ENCODE measurements around the gene HIVEP3.

Gene HIVEP3

DNA sequence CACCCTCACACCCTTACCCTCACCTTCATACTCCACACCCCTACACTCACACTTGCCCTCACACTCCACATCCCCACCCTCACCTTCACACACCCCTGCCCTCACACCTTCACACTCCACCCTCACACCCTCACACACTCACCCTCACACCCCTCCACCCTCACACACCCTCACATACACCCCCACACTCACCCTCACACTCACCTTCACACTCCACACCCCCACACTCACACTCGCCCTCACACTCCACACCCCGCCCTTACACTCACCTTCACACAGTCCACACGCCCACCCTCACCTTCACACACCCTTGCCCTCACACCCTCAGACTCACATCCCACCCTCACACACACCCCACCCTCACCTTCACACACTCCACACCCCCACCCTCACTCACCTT is 390.6 kb downstream of the HIVEP3 start:
- no peak overlapping the region for H3K4me3 ChIP-seq (ENCODE audit: low read depth, low read length)
- TF ChIP-seq, protein P1, sequence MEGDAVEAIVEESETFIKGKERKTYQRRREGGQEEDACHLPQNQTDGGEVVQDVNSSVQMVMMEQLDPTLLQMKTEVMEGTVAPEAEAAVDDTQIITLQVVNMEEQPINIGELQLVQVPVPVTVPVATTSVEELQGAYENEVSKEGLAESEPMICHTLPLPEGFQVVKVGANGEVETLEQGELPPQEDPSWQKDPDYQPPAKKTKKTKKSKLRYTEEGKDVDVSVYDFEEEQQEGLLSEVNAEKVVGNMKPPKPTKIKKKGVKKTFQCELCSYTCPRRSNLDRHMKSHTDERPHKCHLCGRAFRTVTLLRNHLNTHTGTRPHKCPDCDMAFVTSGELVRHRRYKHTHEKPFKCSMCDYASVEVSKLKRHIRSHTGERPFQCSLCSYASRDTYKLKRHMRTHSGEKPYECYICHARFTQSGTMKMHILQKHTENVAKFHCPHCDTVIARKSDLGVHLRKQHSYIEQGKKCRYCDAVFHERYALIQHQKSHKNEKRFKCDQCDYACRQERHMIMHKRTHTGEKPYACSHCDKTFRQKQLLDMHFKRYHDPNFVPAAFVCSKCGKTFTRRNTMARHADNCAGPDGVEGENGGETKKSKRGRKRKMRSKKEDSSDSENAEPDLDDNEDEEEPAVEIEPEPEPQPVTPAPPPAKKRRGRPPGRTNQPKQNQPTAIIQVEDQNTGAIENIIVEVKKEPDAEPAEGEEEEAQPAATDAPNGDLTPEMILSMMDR (IDR thresholded peaks at IDR 0.05; ENCODE audit: low read depth, low read length, missing control alignments) = no peak
- DNase-seq (ENCODE audit: low read depth) = no peak

DNA sequence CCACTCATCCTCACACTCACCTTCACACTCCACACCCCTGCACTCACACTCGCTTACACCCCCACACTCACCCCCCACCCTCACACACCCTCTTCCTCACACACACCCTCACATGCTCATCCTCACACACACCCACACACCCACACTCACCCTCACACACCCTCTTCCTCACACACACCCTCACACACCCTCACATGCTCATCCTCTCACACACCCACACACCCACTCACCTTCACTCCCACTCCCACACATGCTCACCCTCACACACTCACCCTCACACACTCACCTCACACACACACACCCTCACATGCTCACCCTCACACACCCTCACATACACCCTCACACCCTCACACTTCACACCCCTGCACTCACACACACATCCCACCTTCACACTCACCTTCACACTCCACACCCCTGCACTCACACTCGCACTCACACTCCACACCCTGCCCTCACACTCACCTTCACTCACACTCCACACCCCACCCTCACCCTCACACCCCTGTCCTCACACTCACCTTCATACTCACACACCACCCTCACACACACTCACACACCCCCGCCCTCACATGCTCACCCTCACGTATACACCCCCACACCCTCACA is 391.7 kb downstream of the HIVEP3 start:
- TF ChIP-seq, protein P1 (IDR thresholded peaks at IDR 0.05; ENCODE audit: low read depth, low read length, missing control alignments) = no peak
- no peak for DNase-seq (ENCODE audit: low read depth)
- no peak overlapping the region for H3K4me3 ChIP-seq (ENCODE audit: low read depth, low read length)

DNA sequence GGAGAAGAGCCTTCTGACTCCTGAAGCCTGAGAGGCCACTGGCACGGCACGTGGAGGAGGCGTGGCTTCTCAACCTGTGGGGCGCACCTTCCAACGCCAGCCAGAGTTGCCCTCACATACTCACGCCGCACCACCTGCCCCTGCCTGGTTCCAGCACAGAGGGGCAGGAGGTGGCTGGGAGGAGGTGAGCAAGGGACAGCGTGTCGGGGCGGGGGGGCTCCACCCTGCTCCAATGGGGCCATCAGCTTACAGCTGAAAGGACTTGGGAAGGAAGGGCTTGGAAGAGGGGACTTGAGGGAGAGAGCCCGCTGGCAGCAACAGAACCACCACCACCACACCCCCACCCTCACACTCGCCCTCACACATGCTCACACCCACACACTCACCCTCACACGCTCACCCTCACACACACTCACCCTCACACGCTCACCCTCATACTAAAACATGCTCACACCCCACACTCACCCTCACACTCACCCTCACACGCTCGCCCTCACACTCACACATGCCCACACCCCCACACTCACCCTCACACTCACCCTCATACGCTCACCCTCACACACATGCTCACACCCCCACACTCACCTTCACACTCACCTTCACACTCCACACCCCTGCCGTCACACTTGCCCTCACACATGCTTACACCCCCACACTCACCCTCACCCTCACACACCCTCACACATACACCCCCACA is 392.7 kb downstream of the HIVEP3 start:
- TF ChIP-seq, protein P1 (IDR thresholded peaks at IDR 0.05; ENCODE audit: low read depth, low read length, missing control alignments) = no peak
- no peak for DNase-seq (ENCODE audit: low read depth)
- H3K4me3 ChIP-seq (ENCODE audit: low read depth, low read length) = no peak overlapping the region

DNA sequence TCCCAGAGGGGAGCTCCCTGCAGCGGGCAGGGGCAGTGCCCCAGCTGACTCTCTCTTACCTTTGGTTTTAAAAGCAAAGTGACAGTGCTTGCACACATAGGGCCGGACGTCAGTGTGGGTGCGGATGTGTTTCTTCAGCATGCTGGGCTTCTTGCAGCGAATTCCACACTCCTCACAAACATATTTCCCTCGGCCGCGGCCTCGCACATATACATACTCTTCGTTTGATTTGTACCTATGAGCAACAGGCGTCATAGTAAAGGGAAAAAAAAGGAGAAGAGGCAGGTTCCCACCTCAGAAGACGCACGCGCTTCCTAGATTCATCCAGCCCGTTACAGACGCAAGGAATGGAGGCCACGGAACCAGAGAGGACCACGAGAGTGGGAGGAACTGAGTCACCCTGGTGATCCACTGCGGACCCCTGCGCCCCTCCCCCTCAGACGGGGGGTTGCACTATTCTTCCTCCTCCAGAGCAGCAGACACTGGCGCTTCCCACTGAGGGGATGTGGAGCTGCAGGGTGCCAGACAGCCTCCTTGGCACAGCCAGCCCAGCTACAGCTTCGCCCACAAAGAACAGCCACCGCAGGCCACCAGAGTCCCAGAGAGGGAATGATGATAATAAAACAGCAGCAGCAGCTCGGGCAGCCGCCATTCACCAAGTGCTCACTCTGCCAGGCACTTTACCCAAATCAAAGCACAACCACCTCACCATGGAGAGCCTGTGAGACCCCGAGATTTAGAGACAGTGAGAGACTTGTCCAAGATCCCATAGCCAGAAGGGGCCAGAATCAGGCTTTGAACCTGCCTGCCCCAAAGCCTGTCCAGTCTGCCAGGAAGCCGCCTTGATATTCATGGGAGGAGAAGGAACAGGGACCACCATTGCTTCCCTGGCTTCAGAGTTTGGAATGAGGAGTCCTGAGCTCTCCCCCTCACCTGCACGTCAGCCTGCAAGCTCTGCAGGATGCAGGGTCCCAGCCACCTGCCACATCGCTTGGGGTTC is 393.7 kb downstream of the HIVEP3 start:
- TF ChIP-seq, protein P1 (IDR thresholded peaks at IDR 0.05; ENCODE audit: low read depth, low read length, missing control alignments) = no peak
- H3K4me3 ChIP-seq (ENCODE audit: low read depth, low read length) = no peak overlapping the region
- no peak for DNase-seq (ENCODE audit: low read depth)

DNA sequence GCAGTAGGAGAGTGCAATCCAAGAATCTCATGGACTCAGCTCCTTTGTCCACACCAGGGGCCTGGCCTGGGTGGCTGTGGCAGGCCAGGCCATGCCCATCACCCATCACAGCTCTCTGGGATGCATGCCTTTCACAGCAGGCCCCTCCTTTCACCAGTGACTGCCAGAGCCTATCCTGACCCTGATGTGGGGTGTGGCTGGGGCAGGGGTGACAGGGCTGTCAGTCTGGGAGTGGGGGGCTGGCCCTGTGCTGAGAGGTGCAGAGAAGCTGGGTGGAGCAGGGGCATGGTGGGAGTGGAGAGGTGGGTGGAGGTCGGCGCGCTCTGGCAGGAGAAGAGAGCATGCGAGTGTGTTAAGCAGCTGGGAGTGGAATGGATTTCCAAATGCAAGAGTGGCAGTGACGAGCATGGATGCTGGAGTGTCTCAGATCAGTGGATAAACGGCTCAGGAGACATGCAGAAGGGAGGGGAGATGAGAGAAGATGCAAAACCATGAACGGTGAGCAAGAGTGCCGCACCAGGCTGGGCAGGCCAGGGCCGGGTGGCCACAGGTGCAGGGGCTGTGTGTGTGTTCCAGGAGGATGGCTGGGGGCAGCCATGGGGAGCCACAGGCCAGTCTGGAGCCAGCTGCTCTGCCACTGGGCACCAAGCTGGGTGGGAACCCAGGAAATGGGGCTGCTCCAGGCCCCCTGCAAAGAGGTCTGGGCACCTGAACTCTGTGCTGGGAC is 394.6 kb downstream of the HIVEP3 start:
- DNase-seq (ENCODE audit: low read depth) = no peak
- TF ChIP-seq, protein P1 (IDR thresholded peaks at IDR 0.05; ENCODE audit: low read depth, low read length, missing control alignments) = no peak
- no peak overlapping the region for H3K4me3 ChIP-seq (ENCODE audit: low read depth, low read length)

DNA sequence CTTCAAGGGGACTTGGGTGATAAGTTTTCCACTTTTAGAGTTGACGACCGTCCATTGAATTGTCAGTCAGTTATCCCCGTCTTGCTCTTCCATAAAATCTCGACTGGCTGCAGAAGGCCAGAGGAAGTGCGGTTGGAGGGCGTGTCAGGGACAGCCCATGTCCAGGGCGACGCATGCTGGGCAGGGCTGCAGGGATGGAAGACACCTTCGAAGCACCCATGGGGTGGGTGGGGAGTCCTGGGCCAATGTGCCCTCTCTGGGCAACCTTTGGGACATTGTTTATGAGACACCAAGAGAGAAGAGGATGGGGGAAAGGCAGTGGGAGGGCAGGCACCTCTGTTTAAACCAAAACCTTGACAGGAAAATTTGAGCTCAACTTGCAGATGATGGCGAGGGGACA is 395.7 kb downstream of the HIVEP3 start:
- TF ChIP-seq, protein P1 (IDR thresholded peaks at IDR 0.05; ENCODE audit: low read depth, low read length, missing control alignments) = no peak
- no peak overlapping the region for H3K4me3 ChIP-seq (ENCODE audit: low read depth, low read length)
- no peak for DNase-seq (ENCODE audit: low read depth)

All from GM12864 (cell line).